Astrocyte (in vitro differentiated cells and primary cell): ENCODE measurements around the gene ZNF195. TPM values are rescaled to one million over a fixed set of nuclear protein-coding genes. Genes with fewer than 3 reads are reported as not detected.

Experiments used
- DNase-seq: peaks from one replicate; pipeline ENCODE4 v3.0.0-alpha.2; 2010; ENCODE audit warnings: low read depth
- FAIRE-seq: peaks from 2 replicates; lab custom pipeline; 2011; peaks lifted over from hg19 to GRCh38; lab: Jason Lieb, UNC
- H2AFZ ChIP-seq: 2 replicates; pipeline ENCODE4 v1.6.0; 2012; ENCODE audit warnings: low read depth, low read length, inconsistent platforms
- H3K27ac ChIP-seq: 2 replicates; pipeline ENCODE4 v1.5.1; 2011; ENCODE audit warnings: low read depth, low read length, inconsistent platforms
- H3K27me3 ChIP-seq: 2 replicates; pipeline ENCODE4 v1.6.0; 2011; ENCODE audit warnings: low read length, inconsistent platforms; ENCODE audit not compliant: insufficient read depth
- H3K36me3 ChIP-seq: 2 replicates; pipeline ENCODE4 v1.5.1; 2011; ENCODE audit warnings: low read length, inconsistent platforms; ENCODE audit not compliant: insufficient read depth
- H3K4me1 ChIP-seq: 2 replicates; pipeline ENCODE4 v1.5.1; 2011; ENCODE audit warnings: low read length, inconsistent platforms; ENCODE audit not compliant: insufficient read depth
- H3K4me2 ChIP-seq: 2 replicates; pipeline ENCODE4 v1.6.0; 2012; ENCODE audit warnings: low read length, inconsistent platforms
- H3K4me3 ChIP-seq: 2 replicates; pipeline ENCODE4 v1.5.1; 2011; ENCODE audit warnings: low read depth, mild to moderate bottlenecking, low read length, inconsistent platforms; ENCODE audit not compliant: insufficient read depth
- H3K79me2 ChIP-seq: 2 replicates; pipeline ENCODE4 v1.6.0; 2012; ENCODE audit warnings: mild to moderate bottlenecking, low read length, inconsistent platforms; ENCODE audit not compliant: insufficient read depth
- H3K9ac ChIP-seq: 2 replicates; pipeline ENCODE4 v1.6.0; 2012; ENCODE audit warnings: mild to moderate bottlenecking, low read length, inconsistent platforms
- H3K9me3 ChIP-seq: 2 replicates; pipeline ENCODE4 v1.5.1; 2012; ENCODE audit warnings: low read depth, mild to moderate bottlenecking, low read length, inconsistent platforms; ENCODE audit not compliant: insufficient read depth
- H4K20me1 ChIP-seq: 2 replicates; pipeline ENCODE4 v1.6.0; 2012; ENCODE audit warnings: low read length, inconsistent platforms; ENCODE audit not compliant: insufficient read depth
- H3K27ac Mint-ChIP-seq: one replicate; pipeline ENCODE4 v1.8.0; 2021; ENCODE audit warnings: mild to moderate bottlenecking, mixed read lengths; ENCODE audit not compliant: unreplicated experiment
- H3K27me3 Mint-ChIP-seq: one replicate; pipeline ENCODE4 v1.8.0; 2021; ENCODE audit warnings: low read depth, mixed read lengths; ENCODE audit not compliant: unreplicated experiment
- H3K36me3 Mint-ChIP-seq: one replicate; pipeline ENCODE4 v1.8.0; 2021; ENCODE audit warnings: low read depth, mixed read lengths; ENCODE audit not compliant: unreplicated experiment
- H3K4me1 Mint-ChIP-seq: one replicate; pipeline ENCODE4 v1.8.0; 2021; ENCODE audit warnings: low read depth, mixed read lengths; ENCODE audit not compliant: unreplicated experiment
- H3K4me3 Mint-ChIP-seq: one replicate; pipeline ENCODE4 v1.8.0; 2021; ENCODE audit warnings: mild to moderate bottlenecking, moderate library complexity, mixed read lengths; ENCODE audit not compliant: unreplicated experiment
- H3K9me3 Mint-ChIP-seq: one replicate; pipeline ENCODE4 v1.8.0; 2021; ENCODE audit warnings: mild to moderate bottlenecking, mixed read lengths; ENCODE audit not compliant: unreplicated experiment
- EZH2 ChIP-seq: IDR thresholded peaks from 2 replicates; pipeline ENCODE4 v1.6.1; 2012; ENCODE audit warnings: mild to moderate bottlenecking, low read length, inconsistent platforms; ENCODE audit not compliant: insufficient read depth
- total RNA-seq: library from RNA; stranded (reverse); gene quantifications from 2 replicates; pipeline ENCODE4 v1.2.1, GENCODE V29; 2021
- TF ChIP-seq, protein P1 (sequence below): IDR thresholded peaks from 2 replicates; pipeline ENCODE4 v1.5.1; 2011; ENCODE audit warnings: low read depth, mild to moderate bottlenecking, inconsistent platforms, low read length, moderate library complexity; ENCODE audit not compliant: insufficient read depth

The ZNF195 gene
- total RNA-seq, 1 donor from 2014 or later: 57.5 TPM

DNA sequence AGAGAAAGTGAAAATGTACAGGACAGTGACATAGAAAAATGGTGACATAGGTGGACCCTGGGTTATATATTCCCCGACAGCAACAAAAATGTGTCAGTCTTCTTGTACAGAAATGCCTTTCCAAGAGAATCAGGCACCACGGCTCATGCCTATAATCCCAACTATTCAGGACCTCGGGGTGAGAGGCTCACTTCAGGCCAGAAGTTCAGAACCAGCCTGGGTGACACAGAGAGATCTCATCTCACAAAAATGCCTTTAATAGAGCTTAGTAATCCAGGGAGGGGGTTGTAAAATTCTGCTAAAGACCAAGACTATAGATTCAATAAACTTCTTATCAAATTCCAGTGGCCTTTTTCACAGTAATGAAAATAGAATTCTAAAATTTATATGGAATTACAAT lies 10.7 kb downstream of the ZNF195 start:
- H3K4me2 ChIP-seq: no peak overlapping the region
- peak overlapping the region; percentile 26 for H3K27ac Mint-ChIP-seq
- H3K4me3 Mint-ChIP-seq: no peak overlapping the region
- H3K4me3 ChIP-seq: no peak overlapping the region
- H3K36me3 ChIP-seq: peaks cover 78% of the 10 kb centered on the region
- no peak for TF ChIP-seq EZH2
- TF ChIP-seq, protein P1, sequence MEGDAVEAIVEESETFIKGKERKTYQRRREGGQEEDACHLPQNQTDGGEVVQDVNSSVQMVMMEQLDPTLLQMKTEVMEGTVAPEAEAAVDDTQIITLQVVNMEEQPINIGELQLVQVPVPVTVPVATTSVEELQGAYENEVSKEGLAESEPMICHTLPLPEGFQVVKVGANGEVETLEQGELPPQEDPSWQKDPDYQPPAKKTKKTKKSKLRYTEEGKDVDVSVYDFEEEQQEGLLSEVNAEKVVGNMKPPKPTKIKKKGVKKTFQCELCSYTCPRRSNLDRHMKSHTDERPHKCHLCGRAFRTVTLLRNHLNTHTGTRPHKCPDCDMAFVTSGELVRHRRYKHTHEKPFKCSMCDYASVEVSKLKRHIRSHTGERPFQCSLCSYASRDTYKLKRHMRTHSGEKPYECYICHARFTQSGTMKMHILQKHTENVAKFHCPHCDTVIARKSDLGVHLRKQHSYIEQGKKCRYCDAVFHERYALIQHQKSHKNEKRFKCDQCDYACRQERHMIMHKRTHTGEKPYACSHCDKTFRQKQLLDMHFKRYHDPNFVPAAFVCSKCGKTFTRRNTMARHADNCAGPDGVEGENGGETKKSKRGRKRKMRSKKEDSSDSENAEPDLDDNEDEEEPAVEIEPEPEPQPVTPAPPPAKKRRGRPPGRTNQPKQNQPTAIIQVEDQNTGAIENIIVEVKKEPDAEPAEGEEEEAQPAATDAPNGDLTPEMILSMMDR: no peak
- peaks cover 80% of the 10 kb centered on the region for H3K36me3 Mint-ChIP-seq
- H3K4me1 ChIP-seq: no peaks in the 10 kb centered on the region
- H3K27ac ChIP-seq: no peak overlapping the region
- FAIRE-seq (no peak), DNase-seq (no peak)
- H4K20me1 ChIP-seq: peaks cover 9% of the 10 kb centered on the region
- H3K9ac ChIP-seq: no peak overlapping the region
- no peaks in the 10 kb centered on the region for H3K27me3 Mint-ChIP-seq
- peaks cover 39% of the 10 kb centered on the region for H3K9me3 Mint-ChIP-seq
- peaks cover 14% of the 10 kb centered on the region for H3K9me3 ChIP-seq
- no peak overlapping the region for H2AFZ ChIP-seq
- no peaks in the 10 kb centered on the region for H3K27me3 ChIP-seq
- H3K4me1 Mint-ChIP-seq: peaks cover 2% of the 10 kb centered on the region
- peaks cover 57% of the 10 kb centered on the region for H3K79me2 ChIP-seq

DNA sequence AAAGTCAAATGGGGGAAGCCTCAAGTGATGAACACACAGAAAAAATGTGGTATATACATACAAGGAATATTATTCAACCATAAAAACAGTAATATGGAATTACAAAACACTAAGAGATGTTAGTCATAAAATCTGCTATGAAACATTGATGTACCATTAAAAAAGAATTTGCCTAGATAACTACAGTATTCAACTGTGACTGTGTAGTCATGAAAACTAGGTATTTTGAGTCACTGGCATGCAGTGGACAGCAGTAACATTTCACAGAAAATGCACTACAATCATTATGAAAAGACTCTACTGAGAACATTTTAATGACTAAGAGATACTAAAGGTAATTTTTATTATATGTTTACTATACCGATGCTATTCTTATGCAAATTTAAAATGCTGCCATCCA lies 11.7 kb downstream of the ZNF195 start:
- no peaks in the 10 kb centered on the region for H3K4me1 ChIP-seq
- H3K4me2 ChIP-seq: no peak overlapping the region
- Mint-ChIP-seq H3K9me3 (peaks cover 49% of the 10 kb centered on the region), H3K4me1 (peaks cover 2% of the 10 kb centered on the region), H3K27ac (no peak overlapping the region), H3K27me3 (no peaks in the 10 kb centered on the region), H3K36me3 (peaks cover 84% of the 10 kb centered on the region), H3K4me3 (no peak overlapping the region)
- no peaks in the 10 kb centered on the region for H4K20me1 ChIP-seq
- no peak overlapping the region for H3K4me3 ChIP-seq
- H3K36me3 ChIP-seq: peaks cover 83% of the 10 kb centered on the region
- H3K79me2 ChIP-seq: peaks cover 48% of the 10 kb centered on the region
- no peak for DNase-seq
- H3K9ac ChIP-seq: no peak overlapping the region
- no peaks in the 10 kb centered on the region for H3K27me3 ChIP-seq
- H2AFZ ChIP-seq: no peak overlapping the region
- H3K27ac ChIP-seq: no peak overlapping the region
- TF ChIP-seq, protein P1: no peak
- TF ChIP-seq EZH2: no peak
- no peak for FAIRE-seq
- H3K9me3 ChIP-seq: peaks cover 16% of the 10 kb centered on the region

DNA sequence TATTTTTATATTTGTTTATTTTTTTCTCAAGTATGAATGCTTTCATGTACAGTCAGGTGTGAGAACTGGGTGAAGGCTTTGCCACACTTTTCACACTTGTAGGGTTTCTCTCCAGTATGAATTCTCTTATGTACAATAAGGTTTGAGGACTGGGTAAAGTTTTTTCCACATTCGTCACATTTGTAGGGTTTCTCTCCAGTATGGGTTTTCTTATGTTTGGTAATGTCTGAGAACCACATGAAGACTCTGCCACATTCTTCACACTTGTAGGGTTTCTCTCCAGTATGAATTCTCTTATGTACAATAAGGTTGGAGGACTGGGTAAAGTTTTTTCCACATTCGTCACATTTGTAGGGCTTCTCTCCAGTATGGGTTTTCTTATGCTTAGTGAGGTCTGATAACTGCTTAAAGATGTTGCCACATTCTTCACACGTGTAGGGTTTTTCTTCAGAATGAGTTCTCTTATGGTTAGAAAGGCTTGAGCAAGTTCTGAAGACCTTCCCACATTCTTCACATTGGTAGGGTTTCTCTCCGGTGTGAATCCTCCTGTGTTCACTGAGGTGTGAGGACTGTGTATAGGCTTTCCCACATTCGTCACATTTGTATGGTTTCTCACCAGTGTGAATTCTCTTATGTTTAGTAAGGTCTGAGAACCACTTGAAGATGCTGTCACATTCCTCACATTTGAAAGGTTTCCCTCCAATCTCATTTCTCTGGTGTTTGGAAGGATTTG lies 19.7 kb downstream of the ZNF195 start:
- H3K9me3 Mint-ChIP-seq: peaks cover 80% of the 10 kb centered on the region

More for the DNA sequence above, 19.7 kb downstream of the ZNF195 start:
- Mint-ChIP-seq H3K27ac (no peak overlapping the region), H3K4me1 (no peaks in the 10 kb centered on the region), H3K27me3 (no peaks in the 10 kb centered on the region), H3K36me3 (peaks cover 80% of the 10 kb centered on the region), H3K4me3 (no peak overlapping the region)
- Histone ChIP-seq H3K79me2 (peaks cover 5% of the 10 kb centered on the region), H4K20me1 (no peaks in the 10 kb centered on the region), H3K27me3 (no peaks in the 10 kb centered on the region), H3K9ac (no peak overlapping the region), H3K9me3 (peaks cover 68% of the 10 kb centered on the region), H2AFZ (no peak overlapping the region), H3K4me3 (no peak overlapping the region), H3K36me3 (peaks cover 60% of the 10 kb centered on the region), H3K4me1 (no peaks in the 10 kb centered on the region), H3K4me2 (no peak overlapping the region), H3K27ac (no peak overlapping the region)
- FAIRE-seq (no peak), DNase-seq (peak; percentile 11)
- TF ChIP-seq, protein P1: no peak
- TF ChIP-seq EZH2: no peak
